SK-N-SH treated with all-trans-retinoic acid at 6 μM for 48 hours (cell line): ENCODE results near the gene GPATCH2L.

Experiments used
- ATAC-seq: fragments of 200-7000 bp; cut with Tn5 transposase; 3 replicates; pipeline ENCODE4 v1.9.1; 2020; ENCODE audit warnings: mild to moderate bottlenecking, moderate library complexity
- ARNTL ChIP-seq: fragments of 450-650 bp; formaldehyde crosslinking; IDR thresholded peaks from 2 replicates; pipeline ENCODE4 v1.5.0; 2020; ENCODE audit warnings: low read depth, mild to moderate bottlenecking, moderate library complexity, borderline replicate concordance
- CREB5 ChIP-seq: fragments of 250-450 bp; sonication (Bioruptor Pico); IDR thresholded peaks from 2 replicates; pipeline ENCODE4 v1.5.1; 2020; ENCODE audit warnings: low read depth, mild to moderate bottlenecking, moderate library complexity
- CSDC2 ChIP-seq: fragments of 250-450 bp; sonication (Bioruptor Pico); IDR thresholded peaks from 2 replicates; pipeline ENCODE4 v1.5.0; 2020; ENCODE audit warnings: mild to moderate bottlenecking, moderate library complexity
- CSRNP3 ChIP-seq: fragments of 250-450 bp; sonication (Bioruptor Pico); IDR thresholded peaks from 2 replicates; pipeline ENCODE4 v1.5.1; 2021; ENCODE audit warnings: mild to moderate bottlenecking, moderate library complexity
- ESRRG ChIP-seq: fragments of 250-450 bp; sonication (Bioruptor Pico); IDR thresholded peaks from 2 replicates; pipeline ENCODE4 v1.6.1; 2021; ENCODE audit warnings: mild to moderate bottlenecking
- GLIS3 ChIP-seq: fragments of 250-450 bp; sonication (Bioruptor Pico); IDR thresholded peaks from 2 replicates; pipeline ENCODE4 v1.5.0; 2020; ENCODE audit warnings: mild to moderate bottlenecking, moderate library complexity
- ISL1 ChIP-seq: fragments of 250-450 bp; sonication (Bioruptor Pico); IDR thresholded peaks from 2 replicates; pipeline ENCODE4 v2.1.2; 2022; ENCODE audit warnings: mild to moderate bottlenecking, moderate library complexity
- POU6F1 ChIP-seq: fragments of 250-450 bp; sonication (Bioruptor Pico); IDR thresholded peaks from 2 replicates; pipeline ENCODE4 v1.8.0; 2021; ENCODE audit warnings: low read depth, mild to moderate bottlenecking, moderate library complexity, borderline replicate concordance
- RARB ChIP-seq: fragments of 250-450 bp; sonication (Bioruptor Pico); IDR thresholded peaks from 2 replicates; pipeline ENCODE4 v1.8.0; 2021; ENCODE audit warnings: mild to moderate bottlenecking, moderate library complexity
- SNAI2 ChIP-seq: fragments of 250-450 bp; sonication (Bioruptor Pico); IDR thresholded peaks from 2 replicates; pipeline ENCODE4 v1.5.0; 2020; ENCODE audit warnings: mild to moderate bottlenecking, moderate library complexity
- TCF4 ChIP-seq: fragments of 250-450 bp; sonication (Bioruptor Pico); IDR thresholded peaks from 2 replicates; pipeline ENCODE4 v1.8.0; 2021; ENCODE audit warnings: mild to moderate bottlenecking, moderate library complexity, borderline replicate concordance
- TOX ChIP-seq: fragments of 250-450 bp; sonication (Bioruptor Pico); IDR thresholded peaks from 2 replicates; pipeline ENCODE4 v1.8.0; 2021; ENCODE audit warnings: mild to moderate bottlenecking, moderate library complexity, borderline replicate concordance
- TSHZ2 ChIP-seq: fragments of 250-450 bp; sonication (Bioruptor Pico); IDR thresholded peaks from 2 replicates; pipeline ENCODE4 v1.5.0; 2020; ENCODE audit warnings: mild to moderate bottlenecking, moderate library complexity
- ZFP3 ChIP-seq: fragments of 250-450 bp; sonication (Bioruptor Pico); IDR thresholded peaks from 2 replicates; pipeline ENCODE4 v1.5.0; 2020; ENCODE audit warnings: mild to moderate bottlenecking, moderate library complexity
- ZFP30 ChIP-seq: fragments of 450-650 bp; formaldehyde crosslinking; IDR thresholded peaks from 2 replicates; pipeline ENCODE4 v1.5.0; 2022; ENCODE audit warnings: mild to moderate bottlenecking, moderate library complexity
- ZNF565 ChIP-seq: fragments of 450-650 bp; formaldehyde crosslinking; conservative IDR thresholded peaks from 2 replicates; pipeline ENCODE4 v1.5.0; 2020; ENCODE audit warnings: low read depth, mild to moderate bottlenecking, moderate library complexity
- ZNF70 ChIP-seq: fragments of 450-650 bp; formaldehyde crosslinking; IDR thresholded peaks from 2 replicates; pipeline ENCODE4 v1.5.0; 2020; ENCODE audit warnings: mild to moderate bottlenecking, moderate library complexity

GPATCH2L gene

GRCh38 chr14:76138119-76138757 is 13.5 kb upstream of the GPATCH2L start:
- no peak for ATAC-seq
- TF ChIP-seq RARB (CRISPR knock-in tag) (no peak), ESRRG (CRISPR knock-in tag) (no peak)

- no peak for TF ChIP-seq ZNF70 (CRISPR knock-in tag)
- TF ChIP-seq ISL1 (CRISPR knock-in tag) = no peak
- no peak for TF ChIP-seq TOX (CRISPR knock-in tag)
- no peak for TF ChIP-seq TSHZ2 (CRISPR knock-in tag)
- TF ChIP-seq GLIS3 (CRISPR knock-in tag) = no peak
- no peak; the same call in 2 of the 3 replicates for ATAC-seq
Observed at GRCh38 chr14:76138758-76139723, 12.7 kb upstream of the GPATCH2L start.

- TF ChIP-seq SNAI2 (CRISPR knock-in tag) = no peak
- TF ChIP-seq ZNF565 (CRISPR knock-in tag) = no peak
- no peak for TF ChIP-seq CREB5
- no peak for ATAC-seq
Observed at GRCh38 chr14:76143642-76144041, 8.1 kb upstream of the GPATCH2L start.

- TF ChIP-seq ZNF70 (CRISPR knock-in tag) = no peak
- TF ChIP-seq TOX (CRISPR knock-in tag) = no peak
- no peak for TF ChIP-seq ARNTL (CRISPR knock-in tag)
- TF ChIP-seq ZFP3 = no peak
- TF ChIP-seq CSRNP3 (CRISPR knock-in tag) = no peak
- no peak for TF ChIP-seq TCF4 (CRISPR knock-in tag)
- TF ChIP-seq ZFP30 (CRISPR knock-in tag) = no peak
- no peak for TF ChIP-seq CSDC2 (CRISPR knock-in tag)
- no peak for TF ChIP-seq ESRRG (CRISPR knock-in tag)
- TF ChIP-seq POU6F1 (CRISPR knock-in tag) = no peak
- TF ChIP-seq RARB (CRISPR knock-in tag) = no peak
- TF ChIP-seq CREB5 = no peak
- TF ChIP-seq ZNF565 (CRISPR knock-in tag) = no peak
- no peak for ATAC-seq
Observed at GRCh38 chr14:76146976-76147375, 4.7 kb upstream of the GPATCH2L start.
